Neural cell (in vitro differentiated cells): ENCODE results near the gene GAREM1. TPM values are rescaled to one million over a fixed set of nuclear protein-coding genes. Genes with fewer than 3 reads are reported as not detected.

Experiments used
- H2AFZ ChIP-seq: fragments of 200-600, 300-800 bp; sonication (generic), shearing (Covaris generic); 2 replicates; pipeline ENCODE4 v1.6.0; 2014; ENCODE audit warnings: low read depth, mild to moderate bottlenecking, antibody characterized with exemption, low read length, moderate library complexity
- H3F3A ChIP-seq: fragments of 200-600 bp; shearing (Covaris generic); 2 replicates; pipeline ENCODE4 v1.6.1; 2016; ENCODE audit warnings: mild to moderate bottlenecking, moderate library complexity, mixed read lengths, antibody characterized with exemption, low read length; ENCODE audit not compliant: insufficient read depth, poor library complexity, severe bottlenecking
- H3K27ac ChIP-seq: fragments of 200-600, 300-800 bp; sonication (generic), shearing (Covaris generic); 2 replicates; pipeline ENCODE4 v1.5.1; 2014; ENCODE audit warnings: mild to moderate bottlenecking, low read length, moderate library complexity
- H3K27me3 ChIP-seq: fragments of 300-800, 200-600 bp; sonication (generic), shearing (Covaris generic); 2 replicates; pipeline ENCODE4 v1.6.0; 2014; ENCODE audit warnings: mild to moderate bottlenecking, low read depth, low read length, moderate library complexity; ENCODE audit not compliant: insufficient read depth
- H3K36me3 ChIP-seq: fragments of 300-800, 200-600 bp; sonication (generic), shearing (Covaris generic); 2 replicates; pipeline ENCODE4 v1.5.1; 2014; ENCODE audit warnings: mild to moderate bottlenecking, antibody characterized with exemption, low read length, moderate library complexity; ENCODE audit not compliant: insufficient read depth
- H3K4me2 ChIP-seq: fragments of 300-800, 200-600 bp; sonication (generic), shearing (Covaris generic); 2 replicates; pipeline ENCODE4 v1.6.0; 2014; ENCODE audit warnings: mild to moderate bottlenecking, low read length
- H3K4me3 ChIP-seq: fragments of 300-800, 200-600 bp; sonication (generic), shearing (Covaris generic); 2 replicates; pipeline ENCODE4 v1.5.1; 2014; ENCODE audit warnings: mild to moderate bottlenecking, low read length, moderate library complexity
- H3K79me2 ChIP-seq: fragments of 200-600 bp; shearing (Covaris generic); replicated peaks from 2 replicates; pipeline ENCODE4 v1.6.0; 2014; ENCODE audit warnings: mild to moderate bottlenecking, low read length, moderate library complexity; ENCODE audit not compliant: insufficient read depth
- H3K9ac ChIP-seq: fragments of 300-800, 200-600 bp; sonication (generic), shearing (Covaris generic); 2 replicates; pipeline ENCODE4 v1.6.1; 2016; ENCODE audit warnings: mild to moderate bottlenecking, low read length, mixed read lengths
- H3K9me2 ChIP-seq: fragments of 200-600 bp; shearing (Covaris generic); 2 replicates; pipeline ENCODE4 v1.6.1; 2016; ENCODE audit warnings: mild to moderate bottlenecking, low read length, mixed read lengths; ENCODE audit not compliant: insufficient read depth
- H3K9me3 ChIP-seq: fragments of 200-600, 300-800 bp; sonication (generic), shearing (Covaris generic); 2 replicates; pipeline ENCODE4 v1.6.1; 2016; ENCODE audit warnings: mild to moderate bottlenecking, mixed run types, low read length, moderate library complexity, mixed read lengths
- H4K20me1 ChIP-seq: fragments of 200-600 bp; shearing (Covaris generic); 2 replicates; pipeline ENCODE4 v1.6.1; 2016; ENCODE audit warnings: mild to moderate bottlenecking, mixed run types; ENCODE audit not compliant: insufficient read depth
- EP300 ChIP-seq: fragments of 450-650 bp; conservative IDR thresholded peaks from 2 replicates; pipeline ENCODE4 v1.6.1; 2014; ENCODE audit warnings: antibody characterized with exemption, mild to moderate bottlenecking, moderate library complexity; ENCODE audit not compliant: poor library complexity, severe bottlenecking
- MXI1 ChIP-seq: fragments of 450-650 bp; conservative IDR thresholded peaks from 2 replicates; pipeline ENCODE4 v1.6.1; 2014; ENCODE audit warnings: antibody characterized with exemption, mild to moderate bottlenecking; ENCODE audit not compliant: poor library complexity, severe bottlenecking
- POLR2AphosphoS5 ChIP-seq: IDR thresholded peaks from 2 replicates; pipeline ENCODE4 v1.6.1; 2012
- RAD21 ChIP-seq: fragments of 450-650 bp; conservative IDR thresholded peaks from 2 replicates; pipeline ENCODE4 v1.6.1; 2014; ENCODE audit warnings: antibody characterized with exemption, mild to moderate bottlenecking, moderate library complexity
- SMC3 ChIP-seq: fragments of 450-650 bp; conservative IDR thresholded peaks from 2 replicates; pipeline ENCODE4 v1.6.1; 2014; ENCODE audit warnings: antibody characterized with exemption, mild to moderate bottlenecking, moderate library complexity; ENCODE audit not compliant: poor library complexity
- TAF1 ChIP-seq: IDR thresholded peaks from 2 replicates; pipeline ENCODE4 v1.6.1; 2012; ENCODE audit warnings: low read depth
- polyA plus RNA-seq: library from polyadenylated mRNA; depleted of rRNA; stranded (reverse); fragments of >200 nt; gene quantifications from 2 replicates; pipeline ENCODE4 v1.2.3, GENCODE V29; 2014
- TF ChIP-seq, protein P1 (sequence below): IDR thresholded peaks from 2 replicates; pipeline ENCODE4 v1.6.1; 2012; ENCODE audit warnings: borderline replicate concordance
- TF ChIP-seq, protein P2 (sequence below): fragments of 450-650 bp; IDR thresholded peaks from 2 replicates; pipeline ENCODE4 v1.5.1; 2014; ENCODE audit warnings: antibody characterized with exemption, mild to moderate bottlenecking, moderate library complexity; ENCODE audit not compliant: poor library complexity, severe bottlenecking

Gene GAREM1
- polyA plus RNA-seq, 1 donor from 2014 or later, result 1.3 TPM

DNA sequence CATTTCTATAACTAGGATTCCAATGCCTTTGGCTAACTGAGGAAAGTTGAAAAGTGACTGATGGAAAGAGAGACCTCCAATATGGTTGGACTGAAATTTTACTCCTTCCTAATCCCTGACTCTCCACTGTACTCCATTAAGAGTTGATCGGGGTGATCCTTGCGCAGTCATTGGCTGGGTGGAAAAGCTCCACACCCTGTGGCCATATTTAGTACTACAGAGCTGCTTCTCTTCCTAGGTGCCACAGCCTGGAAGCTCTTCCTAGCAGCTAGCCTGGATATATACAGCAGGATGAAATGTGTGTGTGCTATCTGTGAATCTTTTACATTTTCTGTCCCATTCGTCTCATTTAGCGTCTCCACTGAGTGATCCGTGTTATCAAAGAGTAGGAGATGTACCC, 209.7 kb downstream of the GAREM1 start:
- Histone ChIP-seq H2AFZ (no peak overlapping the region), H3K4me3 (no peak overlapping the region), H3K27me3 (no peaks in the 10 kb centered on the region), H3K36me3 (no peaks in the 10 kb centered on the region), H3F3A (no peaks in the 10 kb centered on the region), H3K4me2 (no peak overlapping the region), H3K79me2 (no peaks in the 10 kb centered on the region), H3K27ac (no peak overlapping the region), H4K20me1 (no peaks in the 10 kb centered on the region), H3K9me3 (no peaks in the 10 kb centered on the region), H3K9ac (no peak overlapping the region), H3K9me2 (no peaks in the 10 kb centered on the region)
- TF ChIP-seq TAF1 (no peak), EP300 (no peak), POLR2AphosphoS5 (no peak), MXI1 (no peak)
- TF ChIP-seq, protein P1, sequence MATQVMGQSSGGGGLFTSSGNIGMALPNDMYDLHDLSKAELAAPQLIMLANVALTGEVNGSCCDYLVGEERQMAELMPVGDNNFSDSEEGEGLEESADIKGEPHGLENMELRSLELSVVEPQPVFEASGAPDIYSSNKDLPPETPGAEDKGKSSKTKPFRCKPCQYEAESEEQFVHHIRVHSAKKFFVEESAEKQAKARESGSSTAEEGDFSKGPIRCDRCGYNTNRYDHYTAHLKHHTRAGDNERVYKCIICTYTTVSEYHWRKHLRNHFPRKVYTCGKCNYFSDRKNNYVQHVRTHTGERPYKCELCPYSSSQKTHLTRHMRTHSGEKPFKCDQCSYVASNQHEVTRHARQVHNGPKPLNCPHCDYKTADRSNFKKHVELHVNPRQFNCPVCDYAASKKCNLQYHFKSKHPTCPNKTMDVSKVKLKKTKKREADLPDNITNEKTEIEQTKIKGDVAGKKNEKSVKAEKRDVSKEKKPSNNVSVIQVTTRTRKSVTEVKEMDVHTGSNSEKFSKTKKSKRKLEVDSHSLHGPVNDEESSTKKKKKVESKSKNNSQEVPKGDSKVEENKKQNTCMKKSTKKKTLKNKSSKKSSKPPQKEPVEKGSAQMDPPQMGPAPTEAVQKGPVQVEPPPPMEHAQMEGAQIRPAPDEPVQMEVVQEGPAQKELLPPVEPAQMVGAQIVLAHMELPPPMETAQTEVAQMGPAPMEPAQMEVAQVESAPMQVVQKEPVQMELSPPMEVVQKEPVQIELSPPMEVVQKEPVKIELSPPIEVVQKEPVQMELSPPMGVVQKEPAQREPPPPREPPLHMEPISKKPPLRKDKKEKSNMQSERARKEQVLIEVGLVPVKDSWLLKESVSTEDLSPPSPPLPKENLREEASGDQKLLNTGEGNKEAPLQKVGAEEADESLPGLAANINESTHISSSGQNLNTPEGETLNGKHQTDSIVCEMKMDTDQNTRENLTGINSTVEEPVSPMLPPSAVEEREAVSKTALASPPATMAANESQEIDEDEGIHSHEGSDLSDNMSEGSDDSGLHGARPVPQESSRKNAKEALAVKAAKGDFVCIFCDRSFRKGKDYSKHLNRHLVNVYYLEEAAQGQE, result no peak

- TF ChIP-seq MXI1, result no peak
- TF ChIP-seq SMC3, result no peak
- TF ChIP-seq, protein P1, result no peak
- TF ChIP-seq EP300, result no peak
- no peak for TF ChIP-seq POLR2AphosphoS5
- no peak for TF ChIP-seq TAF1
- TF ChIP-seq, protein P2, sequence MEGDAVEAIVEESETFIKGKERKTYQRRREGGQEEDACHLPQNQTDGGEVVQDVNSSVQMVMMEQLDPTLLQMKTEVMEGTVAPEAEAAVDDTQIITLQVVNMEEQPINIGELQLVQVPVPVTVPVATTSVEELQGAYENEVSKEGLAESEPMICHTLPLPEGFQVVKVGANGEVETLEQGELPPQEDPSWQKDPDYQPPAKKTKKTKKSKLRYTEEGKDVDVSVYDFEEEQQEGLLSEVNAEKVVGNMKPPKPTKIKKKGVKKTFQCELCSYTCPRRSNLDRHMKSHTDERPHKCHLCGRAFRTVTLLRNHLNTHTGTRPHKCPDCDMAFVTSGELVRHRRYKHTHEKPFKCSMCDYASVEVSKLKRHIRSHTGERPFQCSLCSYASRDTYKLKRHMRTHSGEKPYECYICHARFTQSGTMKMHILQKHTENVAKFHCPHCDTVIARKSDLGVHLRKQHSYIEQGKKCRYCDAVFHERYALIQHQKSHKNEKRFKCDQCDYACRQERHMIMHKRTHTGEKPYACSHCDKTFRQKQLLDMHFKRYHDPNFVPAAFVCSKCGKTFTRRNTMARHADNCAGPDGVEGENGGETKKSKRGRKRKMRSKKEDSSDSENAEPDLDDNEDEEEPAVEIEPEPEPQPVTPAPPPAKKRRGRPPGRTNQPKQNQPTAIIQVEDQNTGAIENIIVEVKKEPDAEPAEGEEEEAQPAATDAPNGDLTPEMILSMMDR, result no peak
- TF ChIP-seq RAD21, result no peak
- Histone ChIP-seq H3K27ac (no peak overlapping the region), H3K27me3 (no peaks in the 10 kb centered on the region), H3K36me3 (no peaks in the 10 kb centered on the region), H3K4me3 (no peak overlapping the region), H3F3A (no peaks in the 10 kb centered on the region), H3K9me3 (no peaks in the 10 kb centered on the region), H3K9ac (no peak overlapping the region), H3K79me2 (no peaks in the 10 kb centered on the region), H3K9me2 (no peaks in the 10 kb centered on the region), H3K4me2 (no peak overlapping the region), H2AFZ (no peak overlapping the region), H4K20me1 (no peaks in the 10 kb centered on the region)
Measured at GRCh38 chr18:32259553-32259952, 211.1 kb downstream of the GAREM1 start.
